H1 (cell line): ENCODE results near the gene IQCM. TPM values are rescaled to one million over a fixed set of nuclear protein-coding genes. Genes with fewer than 3 reads are reported as not detected.

ENCODE experiments used
- CTCF ChIP-seq, 3 experiments: IDR thresholded peaks; 1 replicate in 2 of 3; 2 replicates in 1 of 3; pipeline versions ENCODE4 v1.5.1 to v1.6.1; 2011; ENCODE audit warnings: low read length in 3 of 3, mild to moderate bottlenecking in 3 of 3, inconsistent platforms in 2 of 3, low read depth in 1 of 3, moderate library complexity in 1 of 3; ENCODE audit not compliant: insufficient read depth in 1 of 3; ENCODE audit errors: control extremely low read depth in 1 of 3
- EP300 ChIP-seq, 2 experiments: IDR thresholded peaks; 1 replicate in 1 of 2; 2 replicates in 1 of 2; pipeline ENCODE4 v1.6.1; 2011 to 2012; ENCODE audit warnings: low read depth in 2 of 2, low read length in 2 of 2, mild to moderate bottlenecking in 2 of 2, borderline replicate concordance in 1 of 2, inconsistent platforms in 1 of 2, moderate library complexity in 1 of 2
- HDAC2 ChIP-seq, 2 experiments: fragments of 300-600 bp in 1 of 2; sonication (generic) in 1 of 2; IDR thresholded peaks; 2 replicates each; pipeline ENCODE4 v1.6.1; 2011 to 2012; ENCODE audit warnings: low read depth in 2 of 2, low read length in 2 of 2, mild to moderate bottlenecking in 2 of 2, moderate library complexity in 2 of 2, borderline replicate concordance in 1 of 2, inconsistent platforms in 1 of 2
- KDM5A ChIP-seq: fragments of 200-600 bp; IDR thresholded peaks from 2 replicates; pipeline ENCODE4 v1.7.1; 2012; ENCODE audit warnings: mild to moderate bottlenecking, low read length, inconsistent platforms, mixed read lengths
- RXRA ChIP-seq: IDR thresholded peaks from 2 replicates; pipeline ENCODE4 v1.6.1; 2011; ENCODE audit warnings: low read depth, mild to moderate bottlenecking, low read length, moderate library complexity; ENCODE audit not compliant: insufficient read depth
- SP4 ChIP-seq: IDR thresholded peaks from 2 replicates; pipeline ENCODE4 v1.6.1; 2012; ENCODE audit warnings: low read length, inconsistent platforms
- ZNF274 ChIP-seq: IDR thresholded peaks from 2 replicates; pipeline ENCODE4 v1.7.0; 2012; ENCODE audit warnings: low read length, borderline replicate concordance; ENCODE audit errors: extremely low read depth
- polyA plus RNA-seq, 7 experiments: library from polyadenylated mRNA; depleted of rRNA in 3 of 7; stranded (reverse) in 5 of 7; unstranded in 2 of 7; fragments of >200 nt in 5 of 7; fragments of 200-250 nt in 2 of 7; gene quantifications; 1 replicate in 5 of 7; 2 replicates in 1 of 7; 4 replicates in 1 of 7; pipeline versions ENCODE4 v1.2.1 to v1.2.3, GENCODE V29; 2011 to 2013; ENCODE audit warnings: missing spikeins in 2 of 7, mixed read lengths in 2 of 7
- total RNA-seq: library from RNA; stranded (reverse); fragmentation: NEBNext Ultra II Directional; extraction: Animal tissue kit (Norgen Biotek cat#: 25700); gene quantifications from 2 replicates; pipeline ENCODE4 v1.2.1, GENCODE V29; 2021

The IQCM gene
- total and polyA plus RNA-seq, 2 of the 8 experiments (the other 6 are each of a cell fraction or from before 2014, with no cell fraction given): not detected

GRCh38 chr4:149708513-149709130, 107.0 kb downstream of the IQCM start (continued):
- TF ChIP-seq CTCF (IDR thresholded peaks at IDR 0.05; ENCODE audit: control extremely low read depth in 1 of 3, insufficient read depth in 1 of 3, low read depth in 1 of 3, low read length in 3 of 3) (no peak), ZNF274 (no peak), EP300 (IDR thresholded peaks at IDR 0.05; ENCODE audit: borderline replicate concordance in 1 of 2, low read depth in 2 of 2, low read length in 2 of 2) (no peak), HDAC2 (IDR thresholded peaks at IDR 0.05; ENCODE audit: borderline replicate concordance in 1 of 2, low read depth in 2 of 2, low read length in 2 of 2) (no peak), KDM5A (no peak), RXRA (no peak), SP4 (no peak)
- TF ChIP-seq, all 59 proteins: peak for 0
